Activated naive CD4-positive, alpha-beta T cell treated with anti-CD3 and anti-CD28 coated beads, Interleukin-2, amount 50 U/mL, for 72 hours (primary cell): ENCODE measurements around the gene KRTAP10-11. TPM values are rescaled to one million over a fixed set of nuclear protein-coding genes. Genes with fewer than 3 reads are reported as not detected.
"Not testable (repeated sequence)": the region's sequence is repeated elsewhere in the genome, so short reads cannot be mapped to it uniquely, and the experiment has no call there.

Experiments used
- ATAC-seq, 2 donors: fragments of 150-1000 bp; cut with Tn5 transposase; 2 replicates each; pipeline ENCODE4 v1.10.0; 2021; ENCODE audit warnings: mild to moderate bottlenecking in 2 of 2, moderate library complexity in 2 of 2
- DNase-seq, 2 donors: peaks; one replicate each; pipeline ENCODE4 v3.0.0; 2021 to 2022; ENCODE audit warnings: low spot score in 2 of 2
- H3K27ac Mint-ChIP-seq, 2 donors: one replicate each; pipeline ENCODE4 v1.8.0; 2022; ENCODE audit warnings: mild to moderate bottlenecking in 2 of 2, mixed read lengths in 2 of 2
- H3K36me3 Mint-ChIP-seq, 2 donors: one replicate each; pipeline ENCODE4 v1.8.0; 2022; ENCODE audit warnings: mixed read lengths in 2 of 2
- H3K9me3 Mint-ChIP-seq, 2 donors: one replicate each; pipeline ENCODE4 v1.8.0; 2022; ENCODE audit warnings: mixed read lengths in 2 of 2
- total RNA-seq, 2 donors: library from RNA; stranded (reverse); gene quantifications; one replicate each; pipeline ENCODE4 v1.2.3, GENCODE V29; 2022

KRTAP10-11 gene
- total RNA-seq, 2 donors from 2014 or later: not detected

- H3K27ac Mint-ChIP-seq: peak within 1 kb of the TSS in 1 of 2 donors; percentile 46
- no peak for ATAC-seq
- DNase-seq: no peak
- H3K9me3 Mint-ChIP-seq: peaks cover 12 to 13% of the 10 kb centered on the region in 2 donors
- H3K36me3 Mint-ChIP-seq: peaks cover under 1 to 15% of the 10 kb centered on the region in 2 donors
Observed at GRCh38 chr21:44666401-44667320, 20.4 kb downstream of the KRTAP10-11 start, which contains the start of gene KRTAP12-2. Gene KRTAP12-2 (minus strand): TSS chr21:44666927. CDS start chr21:44666886, 41 bp downstream.

GRCh38 chr21:44667612-44668011, 21.4 kb downstream of the KRTAP10-11 start:
- no peak for DNase-seq
- Mint-ChIP-seq H3K36me3 (peaks cover 5 to 13% of the 10 kb centered on the region in 2 donors), H3K9me3 (peaks cover 6 to 12% of the 10 kb centered on the region in 2 donors), H3K27ac (no peak overlapping the region)
- ATAC-seq: no peak

DNA sequence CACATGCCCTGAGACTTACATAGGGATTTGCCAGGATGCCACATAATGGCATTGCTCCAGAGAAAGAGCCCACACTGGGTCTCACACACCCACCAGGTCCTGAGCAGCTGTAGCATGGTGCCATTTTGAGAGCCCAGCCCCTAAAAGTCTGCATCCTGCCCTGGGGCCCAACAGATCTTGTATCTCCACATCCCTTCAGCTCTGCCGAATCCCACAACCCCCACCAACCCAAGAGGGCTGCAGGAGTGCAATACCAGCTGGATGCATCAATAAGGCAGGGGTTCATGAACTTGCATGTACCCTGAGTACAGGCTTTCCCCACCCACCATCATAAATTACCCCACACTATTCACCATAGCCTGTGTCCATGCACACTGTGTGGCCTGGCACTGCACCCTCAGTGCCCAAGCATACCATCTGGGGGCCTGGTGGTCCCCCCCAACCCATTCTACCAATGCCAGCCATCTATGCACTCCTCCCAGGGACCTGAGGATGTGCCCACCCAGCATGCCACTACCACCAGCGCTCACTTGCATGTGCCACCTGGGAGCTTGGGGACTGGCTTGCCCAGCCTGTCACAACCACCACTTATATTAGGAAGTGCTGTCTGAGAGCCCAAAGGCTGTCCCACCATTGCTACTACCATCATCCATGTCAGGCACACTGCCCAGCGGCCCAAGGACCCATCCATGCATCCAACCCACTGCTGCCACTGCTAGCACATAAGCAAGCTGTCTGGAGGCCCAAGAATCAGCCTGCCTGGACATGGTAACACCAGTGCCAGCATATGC, 24.6 kb downstream of the KRTAP10-11 start:
- no peak for DNase-seq
- peaks cover 5 to 19% of the 10 kb centered on the region in 2 donors for H3K36me3 Mint-ChIP-seq
- ATAC-seq: no peak
- H3K27ac Mint-ChIP-seq: no peak overlapping the region
- H3K9me3 Mint-ChIP-seq: peaks cover 16 to 20% of the 10 kb centered on the region in 2 donors

DNA sequence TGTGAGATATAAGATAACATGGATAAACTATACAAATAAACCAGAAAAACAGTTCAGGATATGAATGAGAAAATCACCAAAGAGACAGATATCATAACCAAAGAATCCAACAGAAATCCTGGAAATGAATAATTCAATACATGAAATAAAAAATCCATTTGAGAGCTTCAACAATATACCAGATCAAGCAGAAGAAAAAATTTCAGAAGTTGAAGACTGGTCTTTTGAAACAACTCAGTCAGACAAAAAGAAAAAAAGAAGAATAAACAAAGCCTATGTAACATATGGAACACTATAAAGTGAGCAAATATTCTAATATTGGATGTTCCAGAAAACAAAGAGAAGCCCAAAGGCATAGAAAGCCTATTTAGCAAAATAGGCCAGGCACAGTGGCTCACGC, 25.7 kb downstream of the KRTAP10-11 start:
- Mint-ChIP-seq H3K9me3 (peaks cover 16 to 20% of the 10 kb centered on the region in 2 donors), H3K27ac (no peak overlapping the region), H3K36me3 (peaks cover 5 to 19% of the 10 kb centered on the region in 2 donors)
- ATAC-seq: no peak
- no peak for DNase-seq

GRCh38 chr21:44677881-44678280, 31.7 kb downstream of the KRTAP10-11 start:
- peaks cover 0 to 3% of the 10 kb centered on the region in 2 donors for H3K36me3 Mint-ChIP-seq
- H3K27ac Mint-ChIP-seq: no peak overlapping the region
- peaks cover 6 to 7% of the 10 kb centered on the region in 2 donors for H3K9me3 Mint-ChIP-seq
- no peak for DNase-seq
- no peak for ATAC-seq

- Mint-ChIP-seq H3K36me3 (no peaks in the 10 kb centered on the region), H3K27ac (peak overlapping the region in 1 of 2 donors; percentile 22), H3K9me3 (no peaks in the 10 kb centered on the region)
- no peak for DNase-seq
- no peak for ATAC-seq
Observed at GRCh38 chr21:44681152-44681551, 34.9 kb downstream of the KRTAP10-11 start.

- Mint-ChIP-seq H3K9me3 (no peaks in the 10 kb centered on the region), H3K36me3 (no peaks in the 10 kb centered on the region), H3K27ac (peak within 1 kb of the TSS; percentile 14 to 22)
- DNase-seq: no peak
- ATAC-seq: no peak
Observed at GRCh38 chr21:44681861-44682579, 35.8 kb downstream of the KRTAP10-11 start, which contains the start of gene KRTAP12-1. Gene KRTAP12-1 (minus strand): TSS chr21:44682163. CDS start chr21:44682123, 40 bp downstream.

GRCh38 chr21:44682580-44683151, 36.5 kb downstream of the KRTAP10-11 start:
- H3K36me3 Mint-ChIP-seq: no peaks in the 10 kb centered on the region
- no peaks in the 10 kb centered on the region for H3K9me3 Mint-ChIP-seq
- no peak for DNase-seq
- ATAC-seq: no peak
- H3K27ac Mint-ChIP-seq: peak overlapping the region in 1 of 2 donors; percentile 14

- Mint-ChIP-seq H3K36me3 (no peaks in the 10 kb centered on the region), H3K9me3 (no peaks in the 10 kb centered on the region), H3K27ac (peak overlapping the region in 1 of 2 donors; percentile 7)
- DNase-seq (no peak), ATAC-seq (no peak)
Observed at GRCh38 chr21:44684077-44684476, 37.9 kb downstream of the KRTAP10-11 start.

DNA sequence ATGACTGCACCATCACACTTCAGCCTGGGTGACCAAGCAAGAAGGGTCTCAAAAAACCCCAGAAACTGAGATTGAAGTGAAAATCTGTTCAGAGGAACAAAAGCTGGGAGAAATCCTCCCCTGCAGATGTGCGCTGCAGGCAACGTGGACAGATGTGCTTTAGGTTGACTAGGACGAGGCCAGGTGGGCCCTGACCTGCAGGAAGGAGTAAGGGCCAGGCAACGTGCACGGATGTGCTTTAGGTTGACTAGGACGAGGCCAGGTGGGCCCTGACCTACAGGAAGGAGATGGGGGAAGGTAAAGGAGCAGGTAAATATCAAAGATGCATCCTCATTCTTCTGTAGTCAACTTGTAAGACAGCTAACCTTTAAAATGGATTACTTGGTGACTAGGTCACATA, 38.3 kb downstream of the KRTAP10-11 start:
- no peaks in the 10 kb centered on the region for H3K9me3 Mint-ChIP-seq
- ATAC-seq (no peak), DNase-seq (no peak)

DNA sequence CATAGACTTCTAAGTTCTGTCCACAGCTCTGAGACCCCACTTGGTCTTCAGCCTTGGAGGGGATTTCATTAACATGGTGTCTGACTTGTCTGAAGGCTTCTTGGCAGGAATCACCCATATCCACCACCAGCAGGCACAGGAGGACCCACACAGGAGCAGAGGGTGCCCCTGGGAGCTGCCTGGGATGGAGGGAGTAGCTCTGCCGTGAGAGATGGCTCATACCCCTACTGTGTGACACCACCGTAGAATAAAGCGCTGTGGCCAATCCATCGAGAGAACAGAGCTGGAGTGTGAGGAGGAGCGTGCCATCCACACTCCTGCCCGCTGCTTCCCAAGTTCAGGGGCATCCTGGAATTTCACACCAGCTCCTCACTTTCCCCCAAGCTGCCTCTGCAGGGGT, 38.8 kb downstream of the KRTAP10-11 start:
- DNase-seq, ATAC-seq, H3K27ac Mint-ChIP-seq, H3K36me3 Mint-ChIP-seq, H3K9me3 Mint-ChIP-seq: not testable (repeated sequence)

More for the DNA sequence above, 38.3 kb downstream of the KRTAP10-11 start:
- H3K27ac Mint-ChIP-seq: peak overlapping the region in 1 of 2 donors; percentile 7
- no peaks in the 10 kb centered on the region for H3K36me3 Mint-ChIP-seq

DNA sequence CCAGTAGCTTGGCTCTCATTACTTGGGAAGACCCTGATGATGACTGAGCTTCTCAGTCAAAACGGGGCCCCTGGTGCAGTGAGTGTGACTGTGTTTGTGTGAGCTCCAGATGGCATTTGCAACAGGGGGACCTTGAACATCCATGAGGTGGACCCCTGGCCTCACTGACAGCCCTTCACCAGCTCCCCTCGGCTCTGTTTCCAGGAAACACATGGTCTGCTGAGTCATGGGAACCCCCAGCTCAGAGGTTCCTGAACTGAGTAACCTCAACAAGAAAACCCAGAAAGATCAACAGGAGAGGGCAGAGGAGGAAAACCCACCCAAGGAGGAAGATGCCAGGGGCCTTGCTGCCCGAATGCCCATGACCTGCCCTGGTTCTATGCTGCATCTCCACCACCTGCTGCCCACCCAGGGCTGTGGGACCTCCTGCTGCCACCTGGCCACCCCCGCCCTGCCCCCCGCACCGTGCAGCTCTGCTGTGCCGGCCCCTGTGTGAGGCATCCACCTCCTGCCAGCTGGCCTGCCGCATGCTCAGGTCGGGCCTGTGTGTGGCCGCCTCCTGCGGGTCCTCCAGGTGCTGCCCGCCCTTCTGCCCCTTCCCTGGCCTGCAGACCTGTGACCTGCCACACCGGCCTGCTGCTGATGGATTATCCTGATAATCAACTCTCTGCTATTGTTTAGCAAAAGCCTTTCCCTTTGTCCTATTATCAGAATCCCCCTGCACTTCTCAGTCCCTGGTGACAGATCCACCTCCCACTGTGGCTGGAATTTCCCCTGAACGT, 40.0 kb downstream of the KRTAP10-11 start:
- no peaks in the 10 kb centered on the region for H3K9me3 Mint-ChIP-seq
- DNase-seq (no peak), ATAC-seq (peak; percentile 14 to 30)
- no peaks in the 10 kb centered on the region for H3K36me3 Mint-ChIP-seq
- peak overlapping the region; percentile 8 to 76 for H3K27ac Mint-ChIP-seq

DNA sequence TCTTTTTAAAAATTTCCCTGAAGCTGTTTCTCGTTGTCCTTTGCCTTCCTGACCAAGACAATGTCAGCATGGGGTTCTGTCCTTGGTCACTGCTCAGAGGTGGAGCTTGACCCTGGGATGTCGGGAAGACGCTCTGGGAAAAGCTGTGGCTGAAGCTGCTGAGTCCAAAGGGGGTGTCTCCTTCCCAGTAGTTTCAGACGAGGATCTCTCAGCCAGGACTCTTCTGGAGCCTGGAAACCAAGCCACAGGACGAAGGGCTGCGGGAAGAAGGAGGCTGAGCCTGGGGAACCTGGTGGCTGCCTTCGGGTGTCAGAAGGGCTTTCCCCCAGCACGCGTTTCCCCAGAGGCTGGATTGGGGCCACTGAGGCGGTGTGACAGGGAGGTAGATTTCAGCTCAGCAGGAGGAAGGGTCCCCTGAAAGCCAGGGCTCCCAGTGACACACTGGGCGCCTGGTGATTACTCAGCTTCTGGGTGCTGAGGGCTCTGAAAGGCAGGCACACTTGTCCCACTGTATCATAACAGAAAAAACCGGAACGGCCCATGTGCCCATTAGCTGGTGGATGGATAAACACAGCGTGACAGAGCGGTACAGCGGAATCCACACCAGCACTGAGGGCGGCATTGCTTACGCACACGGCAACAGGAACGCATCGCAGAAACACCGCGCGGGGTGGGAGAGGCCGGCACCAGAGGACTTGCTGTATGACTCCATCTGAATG, 40.8 kb downstream of the KRTAP10-11 start:
- no peaks in the 10 kb centered on the region for H3K36me3 Mint-ChIP-seq
- H3K27ac Mint-ChIP-seq: peak overlapping the region; percentile 8 to 41
- H3K9me3 Mint-ChIP-seq: no peaks in the 10 kb centered on the region
- DNase-seq: no peak
- ATAC-seq: no peak

- ATAC-seq: no peak
- Mint-ChIP-seq H3K27ac (peak overlapping the region in 1 of 2 donors; percentile 90), H3K9me3 (peaks cover 3 to 4% of the 10 kb centered on the region in 2 donors), H3K36me3 (peaks cover 0 to 5% of the 10 kb centered on the region in 2 donors)
- no peak for DNase-seq
Observed at GRCh38 chr21:44687671-44688070, 41.5 kb downstream of the KRTAP10-11 start.

- DNase-seq, H3K27ac Mint-ChIP-seq, ATAC-seq: not testable (repeated sequence)
- H3K9me3 Mint-ChIP-seq: peaks cover 7 to 13% of the 10 kb centered on the region in 2 donors
- H3K36me3 Mint-ChIP-seq: peaks cover 0 to 10% of the 10 kb centered on the region in 2 donors
Observed at GRCh38 chr21:44689740-44690139, 43.5 kb downstream of the KRTAP10-11 start.
